ENCODE data around the gene PCDH9.

PCDH9 gene

DNA sequence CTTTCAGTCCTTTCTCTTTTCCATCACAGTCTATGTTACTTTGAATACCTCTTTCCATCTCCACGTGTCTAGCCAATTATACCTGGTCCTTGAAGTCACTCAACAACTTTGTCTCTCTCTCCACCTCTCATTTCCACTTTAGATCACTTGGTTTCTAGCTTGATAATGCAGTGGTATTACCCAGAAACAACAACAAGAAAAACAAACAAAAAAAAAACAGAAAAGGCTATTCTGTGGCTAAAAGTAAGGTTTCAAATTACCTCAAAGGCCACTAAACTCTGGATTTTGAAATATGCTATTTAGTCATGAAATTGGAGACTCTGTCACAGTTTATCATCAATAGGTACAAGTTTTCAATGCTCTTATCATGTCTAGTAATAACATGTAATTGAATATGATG, 184.8 kb downstream of the PCDH9 start:
- Histone ChIP-seq H3K27ac (ENCODE audit: low read length, poor library complexity, severe bottlenecking) (no peak overlapping the region), H3K9ac (ENCODE audit: low read length) (no peak overlapping the region), H3K79me1 (replicated peaks; ENCODE audit: low read length, poor library complexity, severe bottlenecking) (no peaks in the 10 kb centered on the region), H3K14ac (ENCODE audit: low read length in 2 of 2) (no peak overlapping the region), H4K91ac (ENCODE audit: low read length) (no peak overlapping the region), H2AFZ (ENCODE audit: low read depth, low read length) (no peak overlapping the region), H3K4me2 (ENCODE audit: low read length, poor library complexity, severe bottlenecking) (no peak overlapping the region), H2BK5ac (ENCODE audit: low read depth, low read length, poor library complexity, severe bottlenecking) (no peak overlapping the region), H3K36me3 (ENCODE audit: control insufficient read depth in 1 of 2, insufficient read depth in 2 of 2, low read depth in 1 of 2, low read length in 2 of 2) (no peaks in the 10 kb centered on the region), H4K8ac (ENCODE audit: low read length) (no peak overlapping the region), H3K4me1 (ENCODE audit: control insufficient read depth, insufficient read depth, low read depth, low read length) (peaks cover 2% of the 10 kb centered on the region), H3K23ac (ENCODE audit: low read length in 2 of 2) (no peak overlapping the region), H2AK5ac (ENCODE audit: low read length, severe bottlenecking) (no peak overlapping the region), H3K18ac (ENCODE audit: low read depth in 1 of 2, low read length in 2 of 2) (no peak overlapping the region), H2BK12ac (ENCODE audit: low read length in 2 of 2) (no peak overlapping the region), H3K4me3 (ENCODE audit: insufficient read depth in 1 of 2, low read depth in 1 of 2, low read length in 2 of 2) (no peak overlapping the region), H2BK120ac (ENCODE audit: low read depth, low read length) (no peak overlapping the region), H2BK15ac (ENCODE audit: low read depth, poor library complexity, severe bottlenecking) (no peak overlapping the region), H3K27me3 (ENCODE audit: control insufficient read depth in 1 of 2, insufficient read depth in 1 of 2, low read length in 2 of 2) (no peaks in the 10 kb centered on the region), H3K4ac (ENCODE audit: low read depth in 1 of 2, low read length in 2 of 2) (no peak overlapping the region), H3K9me3 (ENCODE audit: control insufficient read depth, low read length) (no peaks in the 10 kb centered on the region)
- 96% methylated on average over 1 of the region's 1 CpG for WGBS
- no peak for DNase-seq

DNA sequence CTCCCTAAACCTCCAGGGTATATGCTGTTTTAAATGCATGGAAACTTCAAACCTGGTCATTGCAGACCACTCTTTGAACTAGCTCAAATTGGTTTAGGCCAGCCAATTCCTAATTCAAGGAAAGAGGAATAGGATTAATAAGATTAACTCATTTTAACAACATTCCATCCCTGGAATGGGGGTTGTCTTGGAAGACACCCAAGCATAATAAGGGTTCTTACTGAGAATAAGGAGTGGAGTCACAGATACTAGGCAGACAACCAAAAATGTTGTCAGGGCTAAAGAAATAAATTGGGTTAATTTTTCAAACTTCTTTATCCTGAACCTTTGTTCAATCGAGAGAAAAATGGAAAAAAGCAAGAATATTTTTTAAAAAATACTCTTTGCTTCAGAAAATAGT, 186.2 kb downstream of the PCDH9 start:
- Histone ChIP-seq H3K18ac (ENCODE audit: low read depth in 1 of 2, low read length in 2 of 2) (no peak overlapping the region), H2BK12ac (ENCODE audit: low read length in 2 of 2) (no peak overlapping the region), H2AFZ (ENCODE audit: low read depth, low read length) (no peak overlapping the region), H3K9me3 (ENCODE audit: control insufficient read depth, low read length) (no peaks in the 10 kb centered on the region), H3K27ac (ENCODE audit: low read length, poor library complexity, severe bottlenecking) (no peak overlapping the region), H3K27me3 (ENCODE audit: control insufficient read depth in 1 of 2, insufficient read depth in 1 of 2, low read length in 2 of 2) (no peaks in the 10 kb centered on the region), H3K9ac (ENCODE audit: low read length) (no peak overlapping the region), H2AK5ac (ENCODE audit: low read length, severe bottlenecking) (no peak overlapping the region), H3K79me1 (replicated peaks; ENCODE audit: low read length, poor library complexity, severe bottlenecking) (no peaks in the 10 kb centered on the region), H3K4me2 (ENCODE audit: low read length, poor library complexity, severe bottlenecking) (no peak overlapping the region), H2BK5ac (ENCODE audit: low read depth, low read length, poor library complexity, severe bottlenecking) (no peak overlapping the region), H3K23ac (ENCODE audit: low read length in 2 of 2) (no peak overlapping the region), H3K36me3 (ENCODE audit: control insufficient read depth in 1 of 2, insufficient read depth in 2 of 2, low read depth in 1 of 2, low read length in 2 of 2) (no peaks in the 10 kb centered on the region), H3K4me3 (ENCODE audit: insufficient read depth in 1 of 2, low read depth in 1 of 2, low read length in 2 of 2) (no peak overlapping the region), H3K4me1 (ENCODE audit: control insufficient read depth, insufficient read depth, low read depth, low read length) (peaks cover 2% of the 10 kb centered on the region), H4K8ac (ENCODE audit: low read length) (no peak overlapping the region), H3K14ac (ENCODE audit: low read length in 2 of 2) (no peak overlapping the region), H3K4ac (ENCODE audit: low read depth in 1 of 2, low read length in 2 of 2) (no peak overlapping the region), H4K91ac (ENCODE audit: low read length) (no peak overlapping the region), H2BK120ac (ENCODE audit: low read depth, low read length) (no peak overlapping the region), H2BK15ac (ENCODE audit: low read depth, poor library complexity, severe bottlenecking) (no peak overlapping the region)
- WGBS: no CpG with 5 or more reads among the region's 1 CpG
- no peak for DNase-seq

DNA sequence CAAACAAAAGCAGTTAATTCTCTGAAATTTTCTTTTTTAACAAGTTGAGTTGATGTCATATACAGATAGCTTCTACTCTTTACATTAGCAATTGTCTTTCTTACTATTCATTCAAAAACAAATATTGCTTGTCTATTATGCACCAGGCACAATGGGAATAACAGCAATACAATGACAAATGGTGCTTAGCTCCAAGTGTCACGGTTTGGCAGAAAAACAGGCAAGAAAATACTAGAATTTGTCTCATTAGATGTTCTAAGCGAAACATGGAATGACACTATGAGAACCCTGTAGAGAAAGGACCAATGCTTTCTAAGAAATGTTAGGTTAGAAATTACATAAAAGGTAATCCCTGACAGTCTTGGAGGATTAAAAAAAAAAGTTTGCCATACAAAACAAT, 187.6 kb downstream of the PCDH9 start:
- Histone ChIP-seq H2AFZ (ENCODE audit: low read depth, low read length) (no peak overlapping the region), H2BK15ac (ENCODE audit: low read depth, poor library complexity, severe bottlenecking) (no peak overlapping the region), H3K23ac (ENCODE audit: low read length in 2 of 2) (no peak overlapping the region), H2BK12ac (ENCODE audit: low read length in 2 of 2) (no peak overlapping the region), H3K27ac (ENCODE audit: low read length, poor library complexity, severe bottlenecking) (no peak overlapping the region), H3K9ac (ENCODE audit: low read length) (no peak overlapping the region), H4K91ac (ENCODE audit: low read length) (no peak overlapping the region), H3K4me1 (ENCODE audit: control insufficient read depth, insufficient read depth, low read depth, low read length) (no peaks in the 10 kb centered on the region), H3K18ac (ENCODE audit: low read depth in 1 of 2, low read length in 2 of 2) (no peak overlapping the region), H3K9me3 (ENCODE audit: control insufficient read depth, low read length) (no peaks in the 10 kb centered on the region), H2AK5ac (ENCODE audit: low read length, severe bottlenecking) (no peak overlapping the region), H2BK5ac (ENCODE audit: low read depth, low read length, poor library complexity, severe bottlenecking) (no peak overlapping the region), H4K8ac (ENCODE audit: low read length) (no peak overlapping the region), H3K4me3 (ENCODE audit: insufficient read depth in 1 of 2, low read depth in 1 of 2, low read length in 2 of 2) (no peak overlapping the region), H3K4ac (ENCODE audit: low read depth in 1 of 2, low read length in 2 of 2) (no peak overlapping the region), H3K79me1 (replicated peaks; ENCODE audit: low read length, poor library complexity, severe bottlenecking) (no peaks in the 10 kb centered on the region), H2BK120ac (ENCODE audit: low read depth, low read length) (no peak overlapping the region), H3K27me3 (ENCODE audit: control insufficient read depth in 1 of 2, insufficient read depth in 1 of 2, low read length in 2 of 2) (no peaks in the 10 kb centered on the region), H3K36me3 (ENCODE audit: control insufficient read depth in 1 of 2, insufficient read depth in 2 of 2, low read depth in 1 of 2, low read length in 2 of 2) (no peaks in the 10 kb centered on the region), H3K4me2 (ENCODE audit: low read length, poor library complexity, severe bottlenecking) (no peak overlapping the region), H3K14ac (ENCODE audit: low read length in 2 of 2) (no peak overlapping the region)
- 92% methylated on average over 1 of the region's 2 CpGs for WGBS
- DNase-seq: no peak

DNA sequence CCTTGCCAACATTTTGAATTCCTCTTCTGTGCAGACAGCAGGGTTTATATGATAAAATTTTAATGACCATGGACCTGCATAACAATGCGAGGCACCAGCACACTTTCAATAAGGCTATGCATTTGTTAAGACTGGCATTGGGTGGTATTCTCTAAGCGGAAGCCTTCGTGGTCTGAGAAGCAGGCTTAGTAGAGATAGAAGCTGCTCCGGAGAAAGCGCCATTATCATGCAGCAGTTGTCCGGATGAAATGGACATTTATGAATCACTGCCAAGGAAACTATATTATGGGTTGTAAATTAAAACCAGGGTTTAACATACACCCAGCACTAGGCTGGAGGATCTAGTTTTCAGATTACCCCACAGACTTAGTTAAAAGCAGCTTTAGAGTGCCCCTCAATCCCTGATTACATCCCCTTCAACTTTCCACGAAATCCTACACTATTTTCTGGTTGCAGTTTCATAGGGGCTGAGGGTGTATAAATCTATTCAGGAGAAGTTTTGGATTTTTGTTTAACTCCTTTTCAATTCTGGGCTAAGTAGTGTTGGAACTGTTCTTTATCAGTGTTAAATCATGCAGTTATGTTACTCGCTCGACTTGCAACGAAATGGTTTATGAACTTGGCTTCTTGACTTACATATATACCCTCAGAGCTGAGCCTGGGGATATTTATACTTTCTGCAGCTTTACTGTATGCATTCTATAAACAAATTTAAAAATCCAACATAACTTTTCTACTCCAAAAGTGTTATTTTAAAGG, 193.3 kb downstream of the PCDH9 start:
- Histone ChIP-seq H2BK5ac (ENCODE audit: low read depth, low read length, poor library complexity, severe bottlenecking) (no peak overlapping the region), H2BK12ac (ENCODE audit: low read length in 2 of 2) (no peak overlapping the region), H3K27me3 (ENCODE audit: control insufficient read depth in 1 of 2, insufficient read depth in 1 of 2, low read length in 2 of 2) (no peaks in the 10 kb centered on the region), H4K91ac (ENCODE audit: low read length) (no peak overlapping the region), H3K9me3 (ENCODE audit: control insufficient read depth, low read length) (no peaks in the 10 kb centered on the region), H2AK5ac (ENCODE audit: low read length, severe bottlenecking) (no peak overlapping the region), H3K4me2 (ENCODE audit: low read length, poor library complexity, severe bottlenecking) (no peak overlapping the region), H3K4me1 (ENCODE audit: control insufficient read depth, insufficient read depth, low read depth, low read length) (no peaks in the 10 kb centered on the region), H4K8ac (ENCODE audit: low read length) (no peak overlapping the region), H3K36me3 (ENCODE audit: control insufficient read depth in 1 of 2, insufficient read depth in 2 of 2, low read depth in 1 of 2, low read length in 2 of 2) (no peaks in the 10 kb centered on the region), H3K4ac (ENCODE audit: low read depth in 1 of 2, low read length in 2 of 2) (no peak overlapping the region), H2BK120ac (ENCODE audit: low read depth, low read length) (no peak overlapping the region), H3K79me1 (replicated peaks; ENCODE audit: low read length, poor library complexity, severe bottlenecking) (no peaks in the 10 kb centered on the region), H3K27ac (ENCODE audit: low read length, poor library complexity, severe bottlenecking) (no peak overlapping the region), H2AFZ (ENCODE audit: low read depth, low read length) (no peak overlapping the region), H3K18ac (ENCODE audit: low read depth in 1 of 2, low read length in 2 of 2) (no peak overlapping the region), H3K4me3 (ENCODE audit: insufficient read depth in 1 of 2, low read depth in 1 of 2, low read length in 2 of 2) (no peak overlapping the region), H3K14ac (ENCODE audit: low read length in 2 of 2) (no peak overlapping the region), H3K9ac (ENCODE audit: low read length) (no peak overlapping the region), H3K23ac (ENCODE audit: low read length in 2 of 2) (no peak overlapping the region), H2BK15ac (ENCODE audit: low read depth, poor library complexity, severe bottlenecking) (no peak overlapping the region)
- no peak for DNase-seq
- 91% methylated on average over 5 of the region's 10 CpGs for WGBS
